Measurements from ENCODE around the gene RHOJ. TPM values are rescaled to one million over a fixed set of nuclear protein-coding genes. Genes with fewer than 3 reads are reported as not detected.

Gene RHOJ
- total and polyA plus RNA-seq, 2 of the 13 experiments (the other 11 are each of a cell fraction or from before 2014, with no cell fraction given): 0.22 to 1.3 TPM

GRCh38 chr14:63175531-63175930 is 28.7 kb upstream of the RHOJ start (continued):
- TF ChIP-seq ZNF350 (CRISPR knock-in tag; IDR thresholded peaks at IDR 0.05; ENCODE audit: borderline replicate concordance, low read depth) (no peak), JDP2 (CRISPR knock-in tag; IDR thresholded peaks at IDR 0.05; ENCODE audit: borderline replicate concordance) (no peak), MIXL1 (CRISPR knock-in tag; IDR thresholded peaks at IDR 0.05) (no peak), ZNF24 (IDR thresholded peaks at IDR 0.05) (no peak)

- in situ Hi-C loops (cut with HindIII; ENCODE audit: extremely low pct_ligation_motif_present, low pct_unique_long_range_greater_than_20kb): loop anchor here (5.0 kb wide), 1 partner anchor 98 kb away; no protein-coding TSS in a partner anchor
- TF ChIP-seq MAFG (CRISPR knock-in tag; IDR thresholded peaks at IDR 0.05): no peak
Observed at GRCh38 chr14:63178912-63179311, 25.3 kb upstream of the RHOJ start.

GRCh38 chr14:63179383-63179782 is 24.9 kb upstream of the RHOJ start:
- Histone ChIP-seq H3K27ac (ENCODE audit: extremely low read length, insufficient read depth, low read length) (no peak overlapping the region), H3K4me3 (replicated peaks in 1 of 3; ENCODE audit: insufficient read depth in 1 of 3, low read depth in 2 of 3, low read length in 3 of 3) (no peak overlapping the region), H3K4me2 (ENCODE audit: low read depth, low read length) (no peak overlapping the region), H2AFZ (ENCODE audit: low read length) (no peak overlapping the region), H3K36me3 (replicated peaks in 1 of 2; ENCODE audit: control insufficient read depth in 1 of 2, insufficient read depth in 2 of 2, low read length in 2 of 2) (no peaks in the 10 kb centered on the region), H4K20me1 (ENCODE audit: insufficient read depth, low read length) (no peaks in the 10 kb centered on the region; the same call in 1 of the 2 replicates), H3K9ac (ENCODE audit: insufficient read depth, low read depth, low read length) (no peak overlapping the region), H3K9me3 (ENCODE audit: low read length) (no peaks in the 10 kb centered on the region), H3K79me2 (ENCODE audit: insufficient read depth, low read length) (no peaks in the 10 kb centered on the region), H3K4me1 (ENCODE audit: insufficient read depth, low read length) (no peaks in the 10 kb centered on the region), H3K27me3 (ENCODE audit: control insufficient read depth in 1 of 2, insufficient read depth in 2 of 2, low read length in 2 of 2) (peaks cover 0 to 1% of the 10 kb centered on the region in 2 experiments; a peak in 1 of 5 replicates)
- CTCF ChIA-PET (ENCODE audit: low intra/inter-chr PET ratio, low total read pairs): no interaction called here
- WGBS (ENCODE audit: low lambda C conversion rate): 0% methylated on average over 4 of the region's 4 CpGs
- no peak for FAIRE-seq
- POLR2A ChIA-PET: no interaction called here
- TF ChIP-seq SSRP1 (CRISPR knock-in tag; IDR thresholded peaks at IDR 0.05) (no peak), ZC3H4 (CRISPR knock-in tag; IDR thresholded peaks at IDR 0.05; ENCODE audit: borderline replicate concordance) (no peak)
- no peak for ATAC-seq
- no TSS peak for BruUV-seq (replicated peaks)
- DNase-seq (ENCODE audit: low spot score): no peak
- intact Hi-C loops (cut with micrococcal nuclease; ENCODE audit: unreplicated experiment) (no loop called here), in situ Hi-C loops (cut with HindIII; ENCODE audit: extremely low pct_ligation_motif_present, low pct_unique_long_range_greater_than_20kb) (loop anchor here (5.0 kb wide), 1 partner anchor 98 kb away; no protein-coding TSS in a partner anchor)

More at GRCh38 chr14:63178912-63179311, 25.3 kb upstream of the RHOJ start:
- H3K9ac ChIP-seq (ENCODE audit: insufficient read depth, low read depth, low read length): no peak overlapping the region
- H2AFZ ChIP-seq (ENCODE audit: low read length): no peak overlapping the region
- no peak for FAIRE-seq
- DNase-seq (ENCODE audit: low spot score): no peak
- ChIA-PET POLR2A (no interaction called here), CTCF (ENCODE audit: low intra/inter-chr PET ratio, low total read pairs) (no interaction called here)
- no peaks in the 10 kb centered on the region for H3K4me1 ChIP-seq (ENCODE audit: insufficient read depth, low read length)
- no peaks in the 10 kb centered on the region for H3K79me2 ChIP-seq (ENCODE audit: insufficient read depth, low read length)
- no peaks in the 10 kb centered on the region for H3K9me3 ChIP-seq (ENCODE audit: low read length)
- H3K4me2 ChIP-seq (ENCODE audit: low read depth, low read length): no peak overlapping the region
- no peak overlapping the region for H3K4me3 ChIP-seq (replicated peaks in 1 of 3; ENCODE audit: insufficient read depth in 1 of 3, low read depth in 2 of 3, low read length in 3 of 3)
- H4K20me1 ChIP-seq (ENCODE audit: insufficient read depth, low read length): no peaks in the 10 kb centered on the region; the same call in 1 of the 2 replicates
- H3K27me3 ChIP-seq (ENCODE audit: control insufficient read depth in 1 of 2, insufficient read depth in 2 of 2, low read length in 2 of 2): peaks cover 0 to 1% of the 10 kb centered on the region in 2 experiments; a peak in 1 of 5 replicates
- intact Hi-C loops (cut with micrococcal nuclease; ENCODE audit: unreplicated experiment): no loop called here
- no peaks in the 10 kb centered on the region for H3K36me3 ChIP-seq (replicated peaks in 1 of 2; ENCODE audit: control insufficient read depth in 1 of 2, insufficient read depth in 2 of 2, low read length in 2 of 2)
- no TSS peak for BruUV-seq (replicated peaks)
- no peak overlapping the region for H3K27ac ChIP-seq (ENCODE audit: extremely low read length, insufficient read depth, low read length)
- WGBS (ENCODE audit: low lambda C conversion rate): 0% methylated on average over 3 of the region's 3 CpGs
- no peak for ATAC-seq
